IPS-15b (cell line): ENCODE measurements around the gene TTLL10.

ENCODE experiments used
- H3K27me3 ChIP-seq: one replicate; pipeline ENCODE4 v1.6.1; 2013; ENCODE audit warnings: low read length; ENCODE audit not compliant: control insufficient read depth, insufficient read depth
- H3K36me3 ChIP-seq: one replicate; pipeline ENCODE4 v1.6.1; 2013; ENCODE audit warnings: low read length; ENCODE audit not compliant: control insufficient read depth, insufficient read depth
- H3K4me1 ChIP-seq: one replicate; pipeline ENCODE4 v1.6.1; 2013; ENCODE audit warnings: mild to moderate bottlenecking, low read length; ENCODE audit not compliant: control insufficient read depth, insufficient read depth
- H3K4me3 ChIP-seq: one replicate; pipeline ENCODE4 v1.5.1; 2013; ENCODE audit warnings: low read depth, low read length
- H3K9ac ChIP-seq: one replicate; pipeline ENCODE4 v1.6.1; 2013; ENCODE audit warnings: low read depth, mild to moderate bottlenecking, low read length
- H3K9me3 ChIP-seq: one replicate; pipeline ENCODE4 v1.6.1; 2013; ENCODE audit warnings: mild to moderate bottlenecking, low read length; ENCODE audit not compliant: control insufficient read depth, insufficient read depth

TTLL10 gene

DNA sequence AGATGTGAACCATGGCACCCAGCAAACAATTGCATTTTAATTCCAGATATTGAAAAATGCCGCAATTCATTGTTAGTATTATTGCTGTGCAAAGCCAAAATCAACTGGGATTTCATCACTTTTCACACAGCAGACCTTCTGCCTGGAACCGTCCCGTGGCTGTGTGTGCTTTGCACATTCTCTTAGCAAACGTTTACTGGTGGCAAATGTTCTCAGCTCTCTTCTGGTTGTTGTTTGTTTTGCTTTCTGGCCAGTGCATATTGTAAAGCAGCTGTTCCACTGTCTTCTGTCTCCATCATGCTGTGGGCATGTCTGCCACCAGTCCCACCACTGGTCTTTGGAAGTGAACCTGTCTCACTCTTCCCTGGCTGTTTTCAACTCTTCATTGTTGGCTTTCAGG, 19.8 kb upstream of the TTLL10 start:
- Histone ChIP-seq H3K36me3 (no peaks in the 10 kb centered on the region), H3K9ac (no peak overlapping the region), H3K4me3 (no peak overlapping the region), H3K4me1 (no peaks in the 10 kb centered on the region), H3K9me3 (no peaks in the 10 kb centered on the region), H3K27me3 (peaks cover 3% of the 10 kb centered on the region)

DNA sequence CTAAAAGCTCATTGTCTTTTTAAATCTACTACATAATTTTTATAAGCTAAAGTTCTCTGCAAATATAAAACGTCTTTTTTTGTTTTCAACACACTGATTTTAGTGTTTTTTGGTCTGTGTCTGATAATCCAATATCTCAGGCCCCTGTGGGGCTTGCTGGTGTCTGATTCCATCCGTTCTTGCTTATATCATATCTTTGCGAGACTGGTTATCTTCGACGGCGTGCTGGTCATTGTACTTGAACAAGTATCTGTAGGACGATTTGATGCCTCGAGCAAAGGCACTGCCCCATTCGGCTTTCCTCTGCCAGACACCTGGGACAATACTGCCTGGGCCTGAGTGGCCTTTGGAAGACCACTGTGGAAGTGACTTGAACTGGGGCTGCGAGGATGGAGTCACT, 18.4 kb upstream of the TTLL10 start:
- Histone ChIP-seq H3K9ac (no peak overlapping the region), H3K9me3 (no peaks in the 10 kb centered on the region), H3K36me3 (no peaks in the 10 kb centered on the region), H3K4me3 (no peak overlapping the region), H3K27me3 (peaks cover 3% of the 10 kb centered on the region), H3K4me1 (no peaks in the 10 kb centered on the region)

DNA sequence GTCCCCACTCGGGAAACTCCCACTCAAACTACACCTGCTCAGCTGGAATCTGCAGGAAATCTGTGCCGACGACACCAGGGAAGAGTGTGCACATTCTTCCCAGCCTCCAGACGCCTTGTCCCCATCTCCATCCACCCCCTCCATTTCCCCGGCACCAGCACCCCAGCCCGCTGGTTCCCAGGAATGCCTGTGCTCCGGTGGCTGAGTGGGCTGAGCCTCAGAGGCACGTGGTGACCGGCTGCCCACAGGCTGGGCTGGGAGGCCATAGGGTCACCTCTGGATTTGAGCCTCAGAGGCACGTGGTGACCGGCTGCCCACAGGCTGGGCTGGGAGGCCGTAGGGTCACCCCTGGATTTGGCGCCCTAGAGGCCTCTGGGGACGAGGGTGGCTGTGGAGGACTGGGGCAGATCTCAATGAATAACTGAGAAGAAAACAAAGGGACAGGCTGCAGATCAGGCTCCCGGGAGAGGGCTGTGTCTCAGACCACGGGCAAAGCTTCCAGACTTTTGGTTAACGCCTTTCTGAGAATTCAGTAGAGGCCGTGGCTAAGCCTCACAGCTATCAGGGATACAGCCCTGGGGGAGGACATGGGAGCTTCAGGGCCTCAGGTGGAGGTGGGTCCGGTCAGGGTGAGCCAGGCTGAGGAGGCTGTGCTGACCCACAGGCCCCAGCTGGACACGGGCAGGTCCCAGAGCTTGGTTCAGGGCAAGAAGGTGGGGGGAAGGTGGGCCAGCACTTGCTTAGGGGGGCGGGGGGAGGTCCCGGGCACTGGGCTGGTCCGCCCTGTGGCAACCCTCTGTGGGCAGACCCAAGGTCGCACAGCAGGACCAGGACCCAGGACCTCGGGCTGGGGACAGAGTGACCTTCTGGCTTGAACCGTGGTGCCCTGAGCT, 17.3 kb upstream of the TTLL10 start:
- Histone ChIP-seq H3K27me3 (peaks cover 3% of the 10 kb centered on the region), H3K4me3 (no peak overlapping the region), H3K9me3 (no peaks in the 10 kb centered on the region), H3K36me3 (no peaks in the 10 kb centered on the region), H3K4me1 (no peaks in the 10 kb centered on the region), H3K9ac (no peak overlapping the region)

DNA sequence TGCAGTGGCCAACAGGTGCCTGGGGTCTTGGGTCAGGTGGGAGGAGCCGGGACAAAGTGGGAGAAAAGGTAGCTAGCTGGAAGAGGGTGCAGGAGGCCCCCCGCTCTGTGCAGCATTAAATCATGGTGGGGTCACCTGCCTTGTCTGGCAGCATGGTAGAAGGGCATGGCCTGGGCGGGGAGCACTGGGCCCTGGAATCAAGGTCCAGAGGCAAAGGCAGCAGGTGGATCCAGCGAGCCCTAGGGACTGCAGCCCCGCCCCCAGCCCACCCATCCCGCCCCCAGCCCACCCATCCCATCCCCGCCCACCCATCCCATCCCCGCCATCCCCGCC, 16.7 kb upstream of the TTLL10 start:
- Histone ChIP-seq H3K27me3 (peaks cover 3% of the 10 kb centered on the region), H3K4me1 (no peaks in the 10 kb centered on the region), H3K36me3 (no peaks in the 10 kb centered on the region), H3K9ac (no peak overlapping the region), H3K9me3 (no peaks in the 10 kb centered on the region), H3K4me3 (no peak overlapping the region)

DNA sequence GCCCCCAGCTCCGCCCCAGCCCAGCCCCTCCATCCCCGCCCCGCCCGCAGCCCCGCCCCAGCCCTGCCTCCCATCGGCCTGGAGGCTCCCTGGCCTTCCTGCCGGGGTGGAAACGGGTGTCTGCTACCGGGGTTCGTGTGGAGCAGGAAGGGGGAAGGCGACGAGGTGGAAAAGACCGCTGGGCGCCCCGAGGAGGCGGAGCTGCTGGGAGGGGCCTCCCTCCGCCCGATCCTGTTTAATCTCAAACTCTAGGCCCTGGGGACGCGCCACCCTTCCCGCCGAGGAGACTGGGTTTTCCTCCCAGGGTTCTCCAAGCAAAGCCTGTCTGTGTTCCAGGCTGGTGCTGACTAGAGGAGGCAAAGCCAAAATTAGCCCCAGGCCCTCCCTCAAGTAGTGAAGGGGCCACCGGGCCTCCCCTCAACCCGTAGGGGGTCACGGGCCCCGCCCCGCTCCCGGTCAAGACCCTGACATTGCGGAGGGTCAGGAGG, 16.2 kb upstream of the TTLL10 start:
- no peaks in the 10 kb centered on the region for H3K9me3 ChIP-seq
- no peaks in the 10 kb centered on the region for H3K4me1 ChIP-seq
- no peak overlapping the region for H3K9ac ChIP-seq
- peak overlapping the region; percentile 62 for H3K4me3 ChIP-seq
- no peaks in the 10 kb centered on the region for H3K36me3 ChIP-seq
- H3K27me3 ChIP-seq = peaks cover 3% of the 10 kb centered on the region

DNA sequence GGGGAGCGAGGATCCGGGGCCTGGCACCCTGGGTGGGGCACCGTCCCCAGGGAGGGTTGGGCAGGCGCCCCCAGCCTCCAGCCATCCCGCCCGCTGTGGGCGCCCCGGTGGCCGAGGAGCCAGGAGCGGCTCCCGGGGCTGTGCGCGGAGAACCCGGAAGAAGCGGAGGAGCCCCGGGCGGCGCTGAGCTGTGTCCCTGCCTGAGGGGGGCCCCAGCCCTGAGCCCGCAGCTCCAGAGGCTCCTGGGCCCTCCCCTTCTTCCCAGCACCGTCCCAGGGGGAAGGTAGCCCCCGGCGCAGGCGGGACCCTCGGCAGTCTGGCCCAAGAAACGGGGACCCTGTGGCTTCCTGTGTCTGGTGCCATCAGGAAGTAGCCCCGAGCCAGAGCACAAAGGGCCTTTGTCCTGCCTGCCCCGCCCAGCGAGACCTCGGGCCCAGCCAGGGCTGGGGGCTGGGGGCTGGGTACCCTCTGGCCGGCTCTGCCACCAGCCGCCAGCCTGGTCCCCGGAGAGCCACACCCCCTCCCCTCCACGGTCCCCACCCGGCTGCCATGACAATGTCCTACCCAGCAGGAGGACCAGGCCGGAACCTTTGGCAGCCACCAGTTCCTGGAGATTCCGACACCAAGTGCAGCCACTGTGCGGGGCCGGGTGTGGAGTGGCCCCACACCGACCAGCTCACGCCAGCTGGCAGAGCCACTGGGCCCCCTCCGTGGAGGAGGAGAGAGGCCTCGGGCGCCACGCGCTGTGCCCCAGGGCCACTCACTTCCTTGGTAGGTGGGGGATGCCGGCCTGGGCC, 15.6 kb upstream of the TTLL10 start:
- no peaks in the 10 kb centered on the region for H3K36me3 ChIP-seq
- no peaks in the 10 kb centered on the region for H3K9me3 ChIP-seq
- H3K4me1 ChIP-seq = no peaks in the 10 kb centered on the region
- peak overlapping the region; percentile 62 for H3K4me3 ChIP-seq
- H3K27me3 ChIP-seq = peaks cover 3% of the 10 kb centered on the region
- H3K9ac ChIP-seq = peak overlapping the region; percentile 54

DNA sequence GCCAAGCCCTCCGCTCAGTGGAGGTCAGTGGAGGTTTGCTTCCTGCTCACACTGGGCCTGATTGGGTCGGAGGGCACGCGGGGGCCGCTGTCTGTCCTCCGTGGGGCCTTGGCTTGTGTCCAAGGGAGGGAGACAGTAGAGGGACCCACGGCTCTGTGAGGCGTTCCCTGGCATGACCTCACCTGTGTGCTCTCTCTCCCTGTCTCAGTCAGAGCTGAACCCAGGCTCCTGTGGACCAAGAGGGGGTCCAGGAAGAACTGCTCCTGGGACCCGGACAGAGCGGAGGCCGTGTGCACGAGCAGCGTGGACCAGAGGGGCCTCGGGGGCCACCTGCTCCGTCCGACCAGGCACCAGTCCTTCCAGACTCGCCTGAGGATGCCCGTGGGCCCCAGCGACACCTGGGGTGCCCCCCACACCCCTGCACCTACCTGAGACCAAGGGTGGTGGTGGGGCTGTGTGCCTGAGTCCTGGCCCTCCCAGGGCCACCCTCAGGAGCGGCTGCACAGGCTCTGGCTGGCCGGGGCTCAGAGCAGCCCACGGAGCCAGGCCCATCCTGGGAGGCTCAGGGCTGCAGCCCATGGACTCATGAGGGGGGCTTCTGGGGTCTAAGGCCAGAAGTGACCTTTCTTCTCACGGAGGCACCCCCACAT, 13.3 kb upstream of the TTLL10 start:
- Histone ChIP-seq H3K4me1 (peaks cover 3% of the 10 kb centered on the region), H3K27me3 (peaks cover 3% of the 10 kb centered on the region), H3K9me3 (no peaks in the 10 kb centered on the region), H3K36me3 (no peaks in the 10 kb centered on the region), H3K4me3 (no peak overlapping the region), H3K9ac (no peak overlapping the region)

DNA sequence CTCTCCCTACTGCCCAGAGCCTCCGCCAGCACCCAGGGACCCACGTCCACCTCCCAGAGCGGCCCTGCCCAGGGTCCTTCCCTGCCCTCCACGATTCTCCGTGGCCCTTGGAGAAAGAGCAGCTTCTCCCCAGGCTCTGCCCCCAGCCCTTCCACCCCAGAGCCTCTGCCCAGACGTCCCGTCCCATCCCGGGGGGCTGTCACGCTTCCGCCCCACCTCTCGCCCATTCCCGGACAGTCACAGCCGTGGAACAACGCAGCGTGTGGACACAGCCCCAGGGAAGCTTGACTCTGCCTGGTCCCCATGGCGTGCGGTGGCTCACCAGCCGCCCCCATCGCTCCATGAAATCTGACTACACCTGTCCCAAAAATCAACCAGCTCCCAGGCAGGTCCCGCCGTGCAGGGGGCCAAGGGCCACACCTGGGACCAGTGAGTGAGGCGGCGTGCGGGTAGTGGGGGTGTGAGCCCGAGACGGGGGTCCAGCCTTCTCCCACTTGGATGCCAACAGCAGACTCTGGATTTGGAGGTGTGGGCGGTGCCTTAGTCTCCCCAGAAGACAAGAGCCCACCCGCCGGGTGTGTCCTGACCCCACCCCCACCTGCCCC, 12.5 kb upstream of the TTLL10 start:
- no peaks in the 10 kb centered on the region for H3K36me3 ChIP-seq
- no peak overlapping the region for H3K4me3 ChIP-seq
- peaks cover 3% of the 10 kb centered on the region for H3K4me1 ChIP-seq
- no peaks in the 10 kb centered on the region for H3K9me3 ChIP-seq
- H3K9ac ChIP-seq = no peak overlapping the region
- H3K27me3 ChIP-seq = no peaks in the 10 kb centered on the region

DNA sequence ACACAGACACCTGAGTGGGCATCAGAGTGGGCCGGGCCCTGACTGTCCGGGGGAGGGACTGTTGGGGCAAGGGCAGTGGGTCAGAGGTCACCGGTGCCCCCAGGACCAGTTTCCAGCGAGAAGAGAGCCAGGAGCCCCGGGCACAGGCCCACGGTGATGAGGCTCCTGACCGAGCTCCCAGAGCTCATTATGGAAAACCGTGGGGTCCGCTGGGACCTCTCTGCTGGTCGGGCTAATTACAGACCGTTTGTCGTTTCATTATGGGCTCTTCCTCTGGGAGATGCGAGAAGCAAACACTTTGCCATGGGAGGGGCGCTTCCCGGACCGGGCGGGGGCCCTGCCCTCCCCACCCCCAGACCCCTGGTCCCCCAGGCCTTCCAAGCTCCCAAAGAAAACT, 12.0 kb upstream of the TTLL10 start:
- H3K36me3 ChIP-seq = no peaks in the 10 kb centered on the region
- H3K4me3 ChIP-seq = no peak overlapping the region
- H3K9me3 ChIP-seq = no peaks in the 10 kb centered on the region
- peaks cover 3% of the 10 kb centered on the region for H3K4me1 ChIP-seq
- no peaks in the 10 kb centered on the region for H3K27me3 ChIP-seq
- no peak overlapping the region for H3K9ac ChIP-seq

DNA sequence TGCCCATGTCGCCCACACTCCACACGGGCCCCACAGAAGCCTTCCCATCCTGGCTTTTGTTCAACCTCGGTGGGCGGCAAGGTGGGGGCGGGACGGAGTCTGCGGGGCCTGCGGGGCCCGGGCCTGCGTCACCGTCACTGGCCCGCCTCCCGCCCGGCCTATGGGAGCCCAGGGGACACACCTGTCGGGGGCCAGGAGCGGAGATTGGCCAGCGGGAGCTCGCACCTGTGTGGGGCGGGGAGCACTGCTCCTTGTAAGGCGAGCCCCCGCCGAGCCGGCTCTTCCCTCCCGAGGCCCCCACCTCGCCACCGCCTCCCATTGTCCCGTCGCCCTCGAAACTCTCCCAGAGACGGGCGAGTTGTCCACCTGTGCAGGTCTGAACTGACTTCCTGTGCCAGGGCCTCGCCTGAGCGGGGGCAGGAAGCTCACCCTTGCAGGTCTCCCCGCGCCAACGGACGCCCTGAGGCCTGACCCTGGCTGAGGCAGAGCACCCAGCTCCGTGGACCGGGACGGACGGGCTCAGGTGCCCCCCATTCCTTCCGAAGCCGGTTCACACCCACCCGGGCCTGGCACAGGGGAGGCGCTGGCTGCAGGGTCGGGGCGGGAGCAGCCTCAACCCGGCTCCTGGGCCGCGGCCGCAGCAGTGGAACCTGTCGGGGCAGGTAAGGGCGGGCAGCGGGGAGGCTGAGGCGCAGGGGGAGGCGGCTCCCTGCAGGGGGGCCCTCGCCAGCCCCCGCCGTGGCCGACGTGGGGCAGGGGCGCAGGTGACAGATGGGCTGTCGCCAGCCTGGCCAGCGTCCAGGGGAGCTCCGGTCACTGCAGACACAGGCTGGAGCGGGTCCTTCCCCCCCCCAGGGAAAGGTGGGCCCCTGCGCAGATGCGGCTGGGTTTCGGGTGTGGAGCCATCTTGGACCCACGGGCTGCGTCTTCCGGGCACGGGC, 10.8 kb upstream of the TTLL10 start:
- Histone ChIP-seq H3K4me3 (peak overlapping the region; percentile 22), H3K4me1 (peaks cover 3% of the 10 kb centered on the region), H3K36me3 (peaks cover 3% of the 10 kb centered on the region), H3K9ac (no peak overlapping the region), H3K9me3 (no peaks in the 10 kb centered on the region), H3K27me3 (no peaks in the 10 kb centered on the region)
